ENCODE results near the gene THRAP3. TPM values are rescaled to one million over a fixed set of nuclear protein-coding genes. Genes with fewer than 3 reads are reported as not detected.
A peak's percentile ranks its signal among the peaks of the same experiment; 100 is the strongest.

THRAP3 gene
- total and polyA plus RNA-seq, 9 of the 15 experiments (the other 6 are each of a cell fraction or from before 2014, with no cell fraction given): 66.2 to 135 (median 113) TPM

GRCh38 chr1:36248250-36248894 is 24.1 kb downstream of the THRAP3 start (continued):
- TF ChIP-seq GATA2 (CRISPR knock-in tag; IDR thresholded peaks at IDR 0.05) (0 out of 2 replicates have a peak, but pooled peaks have one; percentile 36), CUX1 (CRISPR knock-in tag; IDR thresholded peaks at IDR 0.05) (no peak), SMC3 (conservative IDR thresholded peaks at IDR 0.05; ENCODE audit: insufficient read depth, low read depth, low read length) (no peak), PBX2 (CRISPR knock-in tag; IDR thresholded peaks at IDR 0.05; ENCODE audit: low read depth) (no peak), PBX2 (tag; conservative IDR thresholded peaks at IDR 0.05; ENCODE audit: low read depth) (0 out of 2 replicates have a peak, but pooled peaks have one; percentile 13), POLR3G (IDR thresholded peaks at IDR 0.05; ENCODE audit: extremely low read depth, insufficient read length, insufficient replicate concordance) (no peak), VEZF1 (CRISPR knock-in tag; IDR thresholded peaks at IDR 0.05) (peak; percentile 30; the same call in 1 of the 2 replicates), NCOA1 (IDR thresholded peaks at IDR 0.05; ENCODE audit: low read depth) (peak; percentile 65), CBFB (CRISPR knock-in tag; IDR thresholded peaks at IDR 0.05) (no peak), EGR1 (conservative IDR thresholded peaks at IDR 0.05) (no peak), USF1 (CRISPR knock-in tag; IDR thresholded peaks at IDR 0.05) (no peak), FOXO4 (CRISPR knock-in tag; IDR thresholded peaks at IDR 0.05) (no peak), BACH1 (tag; IDR thresholded peaks at IDR 0.05) (peak; percentile 96), RAD21 (CRISPR knock-in tag; conservative IDR thresholded peaks at IDR 0.05 in 1 of 2, IDR thresholded peaks at IDR 0.05 in 1 of 2) (0 out of 4 replicates have a peak, but pooled peaks of 1 of the 2 experiments have one; percentile 11), FOXK1 (CRISPR knock-in tag; IDR thresholded peaks at IDR 0.05; ENCODE audit: borderline replicate concordance) (no peak)

Data from K562 (cell line).